GM19023 (cell line): ENCODE measurements around the gene NR0B2.
A peak's percentile ranks its signal among the peaks of the same experiment; 100 is the strongest.
"Not testable (repeated sequence)": the region's sequence is repeated elsewhere in the genome, so short reads cannot be mapped to it uniquely, and the experiment has no call there.

Experiments used
- ATAC-seq: cut with Tn5 transposase; IDR thresholded peaks from one replicate; pipeline ENCODE4 v1.9.1; 2021; ENCODE audit warnings: mild to moderate bottlenecking, moderate library complexity; ENCODE audit not compliant: unreplicated experiment

Gene NR0B2

GRCh38 chr1:26894263-26894662 is 19.5 kb downstream of the NR0B2 start:
- no peak for ATAC-seq

- peak; percentile 17 for ATAC-seq
Observed at GRCh38 chr1:26890467-26890796, 23.3 kb downstream of the NR0B2 start.

GRCh38 chr1:26889551-26890466 is 24.0 kb downstream of the NR0B2 start, which contains the start of gene GPN2:
GPN2 (minus strand) TSS chr1:26890283; CDS start chr1:26890096, 187 bp downstream.
- ATAC-seq: peak; percentile 86

GRCh38 chr1:26888231-26888630 is 25.5 kb downstream of the NR0B2 start:
- ATAC-seq: no peak

- ATAC-seq: no peak
Observed at GRCh38 chr1:26887125-26887524, 26.6 kb downstream of the NR0B2 start.

- ATAC-seq: no peak
Observed at GRCh38 chr1:26882696-26883463, 30.9 kb downstream of the NR0B2 start.

GRCh38 chr1:26881611-26882010 is 32.2 kb downstream of the NR0B2 start:
- not testable (repeated sequence) for ATAC-seq

- no peak for ATAC-seq
Observed at GRCh38 chr1:26879793-26880192, 34.0 kb downstream of the NR0B2 start.

- ATAC-seq: no peak
Observed at GRCh38 chr1:26877326-26877725, 36.4 kb downstream of the NR0B2 start.

- ATAC-seq: no peak
Observed at GRCh38 chr1:26874896-26875295, 38.9 kb downstream of the NR0B2 start.

GRCh38 chr1:26873097-26873496 is 40.7 kb downstream of the NR0B2 start:
- ATAC-seq: not testable (repeated sequence)

- peak; percentile 93 for ATAC-seq
Observed at GRCh38 chr1:26864610-26865480, 48.9 kb downstream of the NR0B2 start.

- no peak for ATAC-seq
Observed at GRCh38 chr1:26863685-26864077, 50.1 kb downstream of the NR0B2 start.

GRCh38 chr1:26862781-26863684 is 50.7 kb downstream of the NR0B2 start, which contains the start of gene SFN:
SFN (plus strand) TSS chr1:26863149; CDS start chr1:26863213, 64 bp downstream.
- ATAC-seq: no peak

- no peak for ATAC-seq
Observed at GRCh38 chr1:26861889-26862378, 51.8 kb downstream of the NR0B2 start.
